Thoracic aorta (tissue), 2 donors: ENCODE data around the gene AFF1. TPM values are rescaled to one million over a fixed set of nuclear protein-coding genes. Genes with fewer than 3 reads are reported as not detected.
A peak's percentile ranks its signal among the peaks of the same experiment; 100 is the strongest.

Experiments used
- ATAC-seq: fragments of 150-250 bp; one replicate; pipeline ENCODE4 v1.8.0; 2017; ENCODE audit warnings: low read depth; ENCODE audit not compliant: insufficient number of reproducible peaks, low FRiP score
- DNase-seq: peaks from one replicate; pipeline ENCODE4 v3.0.0-alpha.2; 2020; ENCODE audit warnings: low spot score
- H3K27ac ChIP-seq, 2 donors: fragments of 200-600 bp; sonication (generic); 1 replicate in 1 of 2; 2 replicates in 1 of 2; pipeline ENCODE4 v1.5.1; 2016; ENCODE audit warnings: mild to moderate bottlenecking in 2 of 2, moderate library complexity in 2 of 2
- H3K27me3 ChIP-seq: fragments of 200-600 bp; sonication (generic); replicated peaks from 2 replicates; pipeline ENCODE4 v1.6.0; 2016; ENCODE audit warnings: mild to moderate bottlenecking; ENCODE audit not compliant: insufficient read depth
- H3K36me3 ChIP-seq: fragments of 200-600 bp; sonication (generic); one replicate; pipeline ENCODE4 v1.5.1; 2016
- H3K4me1 ChIP-seq, 2 donors: fragments of 200-600 bp; sonication (generic); 1 replicate in 1 of 2; 2 replicates in 1 of 2; pipeline versions ENCODE4 v1.5.1 to v1.6.0; 2016; ENCODE audit warnings: low read depth in 2 of 2, mild to moderate bottlenecking in 1 of 2; ENCODE audit not compliant: control insufficient read depth in 1 of 2
- H3K4me3 ChIP-seq: fragments of 200-600 bp; sonication (generic); 2 replicates; pipeline ENCODE4 v1.5.1; 2016; ENCODE audit warnings: mild to moderate bottlenecking
- H3K9me3 ChIP-seq: fragments of 200-600 bp; sonication (generic); 2 replicates; pipeline ENCODE4 v1.5.1; 2016
- total RNA-seq, 2 donors: library from RNA; depleted of rRNA; stranded (reverse); fragments of >200 nt; gene quantifications; one replicate each; pipeline versions ENCODE4 v1.1.0 to v1.2.3, GENCODE V29; 2016
- TF ChIP-seq, protein P1 (sequence below): fragments of 200-600 bp; sonication (generic); IDR thresholded peaks from one replicate; pipeline ENCODE4 v1.5.1; 2019; ENCODE audit warnings: antibody characterized with exemption

Gene AFF1
- total RNA-seq, 2 donors from 2014 or later = 51.9 to 93.2 TPM

DNA sequence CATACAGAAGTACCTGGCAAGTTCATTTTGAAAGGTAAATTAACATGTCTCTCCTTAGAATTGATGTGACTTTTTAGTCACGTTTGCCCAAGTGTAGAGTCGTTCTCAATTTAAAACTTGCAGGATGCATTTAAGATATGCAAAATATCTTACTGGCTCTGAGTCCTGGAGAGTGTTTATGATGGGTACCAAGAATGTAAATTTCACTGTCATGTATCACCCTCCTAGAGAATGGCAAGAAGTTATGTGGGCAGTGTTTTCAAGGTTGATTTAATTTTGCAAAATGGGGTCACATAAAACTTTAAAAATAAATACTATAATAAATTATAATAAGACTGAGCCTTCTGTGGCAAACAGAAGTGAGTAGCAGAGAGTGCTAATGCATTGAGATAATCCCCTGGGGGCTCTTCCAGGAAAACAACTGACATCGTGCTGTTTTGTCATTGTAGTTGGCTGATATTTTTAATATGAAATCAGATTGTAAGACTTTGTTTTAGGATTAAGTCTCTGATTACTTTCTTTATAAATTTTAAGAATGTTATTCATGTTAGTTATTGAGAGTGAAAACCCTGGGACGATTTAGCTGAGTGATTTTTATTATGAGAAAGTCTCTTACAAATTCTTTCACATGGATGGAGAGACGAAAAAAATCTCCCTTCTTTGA is 103.0 kb downstream of the AFF1 start:
- H3K4me3 ChIP-seq = no peak overlapping the region
- no peaks in the 10 kb centered on the region for H3K27me3 ChIP-seq
- H3K27ac ChIP-seq = peak overlapping the region; percentile 69 to 73
- H3K9me3 ChIP-seq = no peaks in the 10 kb centered on the region
- TF ChIP-seq, protein P1, sequence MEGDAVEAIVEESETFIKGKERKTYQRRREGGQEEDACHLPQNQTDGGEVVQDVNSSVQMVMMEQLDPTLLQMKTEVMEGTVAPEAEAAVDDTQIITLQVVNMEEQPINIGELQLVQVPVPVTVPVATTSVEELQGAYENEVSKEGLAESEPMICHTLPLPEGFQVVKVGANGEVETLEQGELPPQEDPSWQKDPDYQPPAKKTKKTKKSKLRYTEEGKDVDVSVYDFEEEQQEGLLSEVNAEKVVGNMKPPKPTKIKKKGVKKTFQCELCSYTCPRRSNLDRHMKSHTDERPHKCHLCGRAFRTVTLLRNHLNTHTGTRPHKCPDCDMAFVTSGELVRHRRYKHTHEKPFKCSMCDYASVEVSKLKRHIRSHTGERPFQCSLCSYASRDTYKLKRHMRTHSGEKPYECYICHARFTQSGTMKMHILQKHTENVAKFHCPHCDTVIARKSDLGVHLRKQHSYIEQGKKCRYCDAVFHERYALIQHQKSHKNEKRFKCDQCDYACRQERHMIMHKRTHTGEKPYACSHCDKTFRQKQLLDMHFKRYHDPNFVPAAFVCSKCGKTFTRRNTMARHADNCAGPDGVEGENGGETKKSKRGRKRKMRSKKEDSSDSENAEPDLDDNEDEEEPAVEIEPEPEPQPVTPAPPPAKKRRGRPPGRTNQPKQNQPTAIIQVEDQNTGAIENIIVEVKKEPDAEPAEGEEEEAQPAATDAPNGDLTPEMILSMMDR = no peak
- H3K4me1 ChIP-seq = peaks cover 46 to 94% of the 10 kb centered on the region in 2 donors
- ATAC-seq (no peak), DNase-seq (no peak)
- no peaks in the 10 kb centered on the region for H3K36me3 ChIP-seq

DNA sequence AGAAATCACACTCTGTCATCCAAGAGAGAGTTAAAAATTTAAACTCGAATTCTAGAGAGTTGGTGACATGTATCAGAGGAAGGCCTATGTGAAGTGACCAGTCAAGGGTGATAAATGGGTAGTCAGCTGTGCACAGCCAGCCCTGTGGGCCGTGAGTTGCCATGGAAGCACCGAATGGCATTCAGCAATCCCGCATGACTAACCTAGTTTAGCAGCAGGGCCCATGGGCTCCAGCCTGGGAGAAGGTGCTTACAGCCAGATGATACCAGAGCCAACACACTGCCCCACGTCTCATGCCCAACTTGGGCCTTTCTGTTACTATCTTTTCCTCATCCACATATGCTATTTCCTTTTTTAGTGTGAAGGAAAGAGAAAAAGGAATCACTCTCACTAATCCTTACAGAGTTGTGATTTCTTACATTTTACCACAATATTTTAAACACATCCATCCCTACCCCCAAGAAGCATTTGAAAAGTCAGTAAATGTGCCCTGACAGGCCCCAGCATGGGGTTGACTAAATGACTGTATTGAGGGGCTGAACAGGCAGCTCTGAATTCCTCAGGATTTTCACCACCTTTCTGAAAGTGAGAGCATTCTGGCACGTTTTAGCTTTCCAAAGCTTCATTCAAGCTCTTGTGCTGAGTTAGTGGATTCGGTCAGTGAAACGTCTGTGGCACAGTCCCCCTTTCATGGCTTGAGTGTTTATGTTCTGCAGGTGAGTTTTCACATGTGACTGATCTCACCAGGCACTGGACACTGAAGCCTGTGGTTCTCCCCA is 104.2 kb downstream of the AFF1 start:
- ATAC-seq (peak; percentile 89), DNase-seq (peak; percentile 72)
- H3K4me3 ChIP-seq = no peak overlapping the region
- H3K36me3 ChIP-seq = no peaks in the 10 kb centered on the region
- TF ChIP-seq, protein P1 = no peak
- no peaks in the 10 kb centered on the region for H3K27me3 ChIP-seq
- H3K27ac ChIP-seq = peak overlapping the region; percentile 73 to 79
- H3K4me1 ChIP-seq = peaks cover 36 to 82% of the 10 kb centered on the region in 2 donors
- H3K9me3 ChIP-seq = no peaks in the 10 kb centered on the region

DNA sequence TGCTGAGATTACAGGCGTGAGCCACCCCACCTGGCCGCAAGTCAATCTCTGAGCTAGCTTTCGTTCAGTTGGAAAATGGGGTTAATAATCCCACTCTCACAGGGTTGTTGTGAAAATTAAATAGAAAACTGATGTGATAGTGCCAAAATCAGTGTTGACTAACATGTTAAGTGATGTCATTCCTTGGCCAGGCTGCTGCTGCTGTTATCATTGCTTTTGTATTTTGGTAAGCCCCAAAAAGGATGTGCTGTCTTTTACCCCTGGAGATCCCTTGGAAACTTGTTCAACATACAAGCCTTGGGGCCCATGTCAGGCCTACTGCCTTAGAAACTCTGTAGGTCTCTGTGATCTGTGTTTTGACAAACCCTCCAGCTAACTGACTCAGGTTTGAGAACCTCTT is 106.3 kb downstream of the AFF1 start:
- Histone ChIP-seq H3K36me3 (no peaks in the 10 kb centered on the region), H3K9me3 (no peaks in the 10 kb centered on the region), H3K4me3 (no peak overlapping the region), H3K27ac (peak overlapping the region; percentile 26 to 73), H3K4me1 (peaks cover 53 to 84% of the 10 kb centered on the region in 2 donors), H3K27me3 (no peaks in the 10 kb centered on the region)
- ATAC-seq (no peak), DNase-seq (no peak)
- TF ChIP-seq, protein P1 = no peak

DNA sequence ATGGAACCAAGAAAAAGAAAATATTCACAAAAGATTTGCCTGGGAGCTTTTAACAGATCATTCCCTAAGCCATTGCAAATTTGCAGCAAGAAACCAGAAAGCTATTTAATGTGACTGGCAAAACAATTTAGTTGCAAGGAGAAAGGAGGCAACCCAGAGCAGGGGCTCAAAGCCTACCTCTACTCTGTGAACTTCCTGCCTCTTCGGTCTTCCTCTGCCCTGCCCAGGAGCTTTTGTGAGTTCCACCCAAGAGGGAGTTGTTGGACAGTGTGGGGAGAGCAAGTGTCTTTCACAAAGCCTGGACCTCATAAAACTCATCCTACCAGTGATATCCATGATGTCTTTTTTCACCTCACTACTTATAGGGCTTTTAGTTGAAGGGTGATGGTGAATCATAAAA is 107.4 kb downstream of the AFF1 start:
- TF ChIP-seq, protein P1 = no peak
- no peak for ATAC-seq
- Histone ChIP-seq H3K36me3 (peaks cover 5% of the 10 kb centered on the region), H3K27me3 (no peaks in the 10 kb centered on the region), H3K4me3 (no peak overlapping the region), H3K9me3 (no peaks in the 10 kb centered on the region), H3K4me1 (peaks cover 47 to 83% of the 10 kb centered on the region in 2 donors), H3K27ac (peak overlapping the region; percentile 26 to 73)
- DNase-seq = no peak

DNA sequence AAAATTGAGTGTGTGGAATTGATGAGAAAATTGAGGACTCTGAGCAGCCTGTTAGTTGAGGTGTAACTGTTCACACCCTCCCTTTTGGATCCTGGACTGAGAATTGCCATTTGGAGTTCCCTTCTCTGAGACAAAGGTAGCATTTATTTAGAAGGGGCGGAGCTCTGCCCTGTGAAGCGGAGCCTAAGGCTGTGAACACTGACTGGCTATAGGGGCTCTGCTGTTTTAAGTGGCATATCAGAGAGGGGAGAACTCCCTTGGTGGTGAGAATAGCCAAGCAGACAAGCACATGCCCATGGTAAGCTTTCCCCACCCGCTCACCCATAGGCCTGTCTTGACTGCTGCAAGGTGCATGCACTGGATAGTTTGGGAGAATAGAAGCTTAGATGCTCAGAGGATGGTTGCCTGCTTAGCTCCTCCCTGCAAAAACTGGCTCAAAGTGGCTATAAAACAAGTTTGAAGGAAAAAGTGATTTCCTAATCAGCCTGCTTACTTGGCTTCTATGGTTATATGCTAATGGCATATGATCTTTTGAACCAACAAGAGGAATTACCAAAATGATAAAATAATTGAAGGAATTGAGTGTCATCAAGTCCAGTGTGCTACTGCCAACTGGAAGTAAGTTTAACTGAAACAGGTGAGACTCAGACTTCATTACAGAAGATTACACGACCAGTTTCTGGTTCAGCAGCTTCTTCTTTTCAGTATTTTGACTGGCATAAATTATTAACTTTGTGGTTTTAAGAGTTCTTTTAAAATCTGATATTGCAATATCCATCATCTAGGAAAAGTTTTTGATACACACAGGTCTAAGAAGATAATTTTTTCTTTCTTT is 108.4 kb downstream of the AFF1 start:
- DNase-seq (no peak), ATAC-seq (no peak)
- peaks cover 38 to 73% of the 10 kb centered on the region in 2 donors for H3K4me1 ChIP-seq
- TF ChIP-seq, protein P1 = no peak
- H3K27me3 ChIP-seq = no peaks in the 10 kb centered on the region
- H3K9me3 ChIP-seq = no peaks in the 10 kb centered on the region
- peaks cover 7% of the 10 kb centered on the region for H3K36me3 ChIP-seq
- no peak overlapping the region for H3K4me3 ChIP-seq
- no peak overlapping the region for H3K27ac ChIP-seq
